NCI-H2029 treated with DMSO at 0.1 percent for 48 hours (cell line): ENCODE results near the gene ABHD16A.

Experiments
- DNase-seq: peaks from one replicate; lab custom pipeline; 2025; lab: John Stamatoyannopoulos, UW

The ABHD16A gene

GRCh38 chr6:31730631-31731086, 27.5 kb upstream of the ABHD16A start:
- DNase-seq = no peak

GRCh38 chr6:31729979-31730630, 27.0 kb upstream of the ABHD16A start:
- no peak for DNase-seq

DNA sequence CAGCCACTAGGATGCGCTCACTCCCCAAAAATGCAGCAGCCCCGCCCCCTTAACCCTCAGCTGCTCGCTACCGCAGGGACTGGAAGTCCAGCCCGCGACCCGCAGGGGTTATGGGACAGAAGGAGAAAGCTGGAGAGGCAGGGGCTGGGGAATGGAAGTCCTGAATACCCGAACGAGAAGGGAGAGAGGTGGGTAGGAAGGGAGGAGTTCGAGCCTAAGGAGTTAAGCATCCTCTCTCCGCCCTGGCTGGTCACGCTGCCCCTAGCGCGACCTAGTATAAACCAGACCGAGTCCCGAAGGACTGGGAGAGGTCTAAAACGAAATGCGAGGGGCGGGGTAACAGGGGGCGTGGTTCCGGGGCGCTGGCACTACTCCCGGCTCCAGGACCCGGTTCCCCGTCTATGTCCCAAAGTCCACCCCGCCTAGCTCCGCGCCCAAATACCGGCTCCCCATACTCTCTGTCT, 26.4 kb upstream of the ABHD16A start:
- DNase-seq = peak; percentile 63

DNA sequence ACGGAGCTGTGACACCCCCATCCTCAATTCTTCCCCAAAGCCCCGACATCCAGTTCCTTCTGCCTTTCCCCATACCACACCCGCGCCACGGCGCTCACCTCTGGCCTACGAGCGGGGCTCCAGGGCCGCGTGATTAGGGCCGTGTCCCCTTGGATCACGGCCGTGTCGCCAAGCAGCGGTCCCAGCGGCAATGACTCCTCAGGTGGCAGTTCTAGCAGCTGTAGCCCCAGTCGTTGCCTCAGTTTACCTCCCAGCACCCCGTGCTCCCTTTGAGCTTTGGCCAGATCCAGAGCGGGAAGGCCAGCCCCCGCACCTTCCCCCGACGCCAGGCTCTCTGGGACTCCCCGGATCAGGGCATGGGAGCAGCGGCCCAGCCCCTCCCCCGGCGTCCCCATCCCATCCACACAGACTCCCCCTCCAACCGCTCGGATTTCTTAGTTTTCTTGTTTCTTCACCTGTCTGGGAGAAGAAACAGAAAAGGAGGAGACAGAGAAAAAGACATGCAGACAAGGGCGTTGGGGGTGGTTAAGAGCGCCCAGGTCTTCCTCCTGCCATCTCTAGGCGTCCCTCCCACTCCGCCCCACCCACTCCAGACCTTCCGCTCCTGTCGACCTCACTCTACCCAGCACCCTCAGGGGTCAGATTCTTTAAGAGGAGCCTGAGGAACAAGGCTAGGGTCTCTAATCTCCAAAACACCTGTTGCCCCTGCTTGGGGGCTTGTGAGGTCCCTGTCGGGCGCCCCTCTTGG, 25.8 kb upstream of the ABHD16A start, which contains the start of gene DDAH2:
TSS of gene DDAH2 (minus strand) at position 533 of the 748 bp plus-strand sequence. CDS start at position 395, 138 bp downstream.
- no peak for DNase-seq

DNA sequence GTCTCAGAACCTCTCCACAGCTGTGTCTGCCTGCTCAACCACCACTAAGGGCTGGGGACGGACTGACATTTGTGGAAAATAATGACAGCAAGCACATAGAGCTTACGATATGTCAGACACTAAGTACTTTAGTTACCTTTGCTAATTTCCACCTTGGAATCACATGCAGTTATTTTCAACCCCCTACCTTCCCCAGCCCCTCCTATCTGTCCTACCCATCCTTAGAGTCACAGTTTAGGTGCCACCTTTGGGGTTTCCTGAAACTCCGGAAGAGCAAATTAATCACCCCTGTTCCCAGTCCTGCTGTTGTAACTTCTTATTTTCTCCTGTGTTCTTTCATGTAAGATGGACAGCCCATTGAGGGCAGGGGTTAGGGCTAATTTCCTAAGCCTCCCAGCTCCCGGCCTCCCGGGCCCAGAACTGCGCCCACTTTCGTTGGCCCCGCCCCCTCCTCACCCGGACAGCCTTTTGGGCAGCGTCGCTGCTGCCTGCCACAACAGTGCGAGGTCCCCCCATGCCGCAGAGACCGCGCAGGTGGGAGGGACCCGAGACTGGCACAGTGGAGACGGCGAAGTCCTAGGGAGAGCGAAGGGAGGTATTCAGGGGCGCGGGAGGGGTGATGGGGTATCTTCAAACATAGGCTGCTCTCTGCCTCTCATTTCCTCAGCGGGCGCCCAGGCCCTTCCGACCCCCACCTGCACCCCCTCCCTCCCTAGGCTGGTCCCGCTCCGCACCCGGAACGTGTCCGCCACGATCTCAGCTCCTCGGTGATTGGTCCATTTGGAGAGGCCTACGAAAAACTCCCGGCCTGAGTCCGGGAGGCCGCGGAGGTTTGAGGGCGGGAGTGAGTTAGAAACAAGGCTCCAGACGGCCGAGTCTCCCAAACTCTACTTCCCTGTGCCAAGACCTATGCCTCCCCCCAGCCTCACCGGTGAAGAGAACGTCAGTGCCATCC, 24.9 kb upstream of the ABHD16A start:
- no peak for DNase-seq

GRCh38 chr6:31727034-31727716, 24.1 kb upstream of the ABHD16A start:
- no peak for DNase-seq

DNA sequence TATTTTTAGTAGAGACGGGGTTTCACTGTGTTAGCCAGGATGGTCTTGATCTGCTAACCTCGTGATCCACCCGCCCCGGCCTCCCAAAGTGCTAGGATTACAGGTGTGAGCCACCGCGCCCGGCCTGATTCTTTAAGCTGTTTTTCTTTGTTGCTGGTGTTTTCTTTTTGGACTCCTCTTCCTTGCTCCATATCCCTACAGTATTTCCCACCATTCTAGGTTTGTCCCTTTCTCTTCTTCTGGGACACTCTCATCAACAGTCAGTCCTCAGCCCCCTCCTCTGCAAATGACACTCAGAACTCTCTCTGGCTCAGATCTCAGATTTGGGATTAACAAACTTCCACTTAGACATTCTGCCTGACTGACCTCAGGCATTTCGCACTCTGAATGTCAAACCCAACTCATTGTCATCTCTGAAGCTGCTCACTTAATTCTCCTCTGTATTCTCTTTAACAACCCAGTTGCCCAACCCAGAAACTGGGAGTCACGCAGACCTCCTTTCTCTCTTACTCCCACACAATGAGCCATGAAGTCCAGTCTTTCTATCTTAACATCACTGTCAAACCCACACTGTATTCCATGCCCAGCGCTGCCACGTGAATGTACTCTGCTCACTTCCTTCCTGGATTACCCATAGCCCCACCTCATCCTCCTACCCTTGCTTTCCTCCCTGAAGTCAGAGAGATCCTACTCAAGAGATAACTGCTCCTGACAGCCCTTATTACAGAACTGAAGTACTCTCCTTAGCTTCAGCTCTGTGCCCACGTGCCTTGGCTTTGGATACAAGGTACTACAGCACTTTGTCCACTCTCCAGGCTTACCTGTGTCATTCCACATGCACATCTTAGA, 22.6 kb upstream of the ABHD16A start:
- DNase-seq = no peak

GRCh38 chr6:31723980-31724691, 21.0 kb upstream of the ABHD16A start:
- DNase-seq = no peak

GRCh38 chr6:31723245-31723979, 20.3 kb upstream of the ABHD16A start, which contains the start of gene MPIG6B:
Gene MPIG6B, plus strand, starts transcription at chr6:31723373. Its CDS starts 11 bp downstream, at chr6:31723384.
- no peak for DNase-seq

- no peak for DNase-seq
These were observed 19.0 kb upstream of the ABHD16A start for GRCh38 chr6:31722173-31722572.

DNA sequence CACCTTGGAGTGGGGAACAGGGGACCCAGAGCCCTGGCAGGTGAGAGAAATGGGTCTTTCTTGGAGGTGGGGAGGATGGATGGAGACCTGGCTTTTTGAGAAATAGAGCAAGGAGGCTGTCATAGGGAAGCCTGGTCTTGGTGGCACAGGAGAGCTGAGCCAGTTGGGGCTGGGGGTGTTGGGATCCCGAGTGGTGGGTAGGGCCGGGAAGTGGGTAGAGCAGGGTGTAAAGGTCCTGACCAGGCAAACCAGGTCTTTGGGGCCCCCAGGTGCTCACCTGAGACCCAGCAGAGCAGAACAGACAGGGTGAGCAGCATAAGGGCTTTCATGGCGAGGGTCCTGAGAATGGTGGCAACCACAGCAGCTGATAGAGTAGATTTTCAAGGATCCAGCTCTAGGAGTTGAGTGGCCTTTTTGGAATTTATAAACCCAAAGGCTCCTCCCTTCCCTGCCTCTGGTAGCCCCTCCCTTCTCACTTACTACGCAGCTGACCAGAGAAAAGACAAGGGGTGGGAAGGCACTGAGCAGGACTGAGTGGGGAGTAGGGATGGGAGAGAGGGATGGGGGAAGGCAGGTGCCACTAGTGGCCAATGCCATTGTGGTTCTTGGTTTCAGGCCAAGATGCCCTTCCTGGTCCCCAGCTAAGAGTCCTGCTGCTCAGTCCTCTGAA, 18.4 kb upstream of the ABHD16A start, which contains the start of gene LY6G6C:
TSS of gene LY6G6C (minus strand) at position 396 of the 670 bp plus-strand sequence. CDS start at position 329, 67 bp downstream.
- DNase-seq = no peak

GRCh38 chr6:31720196-31720770, 17.2 kb upstream of the ABHD16A start:
- DNase-seq = no peak

- no peak for DNase-seq
These were observed 15.9 kb upstream of the ABHD16A start for GRCh38 chr6:31719001-31719400.

DNA sequence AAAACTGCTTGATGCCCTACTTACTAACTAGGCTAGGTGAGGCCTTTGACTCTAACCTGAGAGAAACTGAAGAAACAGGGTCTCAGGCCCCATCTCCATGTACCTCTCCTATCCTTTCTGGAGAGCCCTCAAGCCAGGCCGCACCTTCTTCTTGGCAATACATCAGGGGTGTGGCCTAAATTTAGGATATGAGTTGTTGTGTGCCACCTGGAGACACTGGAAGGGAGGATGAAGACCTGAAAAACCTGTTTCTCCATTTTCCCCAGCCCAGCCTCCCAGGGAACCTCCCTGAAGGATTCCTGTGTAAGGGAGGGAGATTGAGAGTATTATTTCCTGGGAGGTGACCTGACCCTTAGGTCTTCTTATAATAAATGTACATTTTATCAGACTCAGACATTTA, 15.1 kb upstream of the ABHD16A start:
- DNase-seq = peak; percentile 47

GRCh38 chr6:31717499-31718222, 14.5 kb upstream of the ABHD16A start:
- DNase-seq = no peak

GRCh38 chr6:31715022-31715958, 12.2 kb upstream of the ABHD16A start, which contains the start of gene LY6G6D:
Gene LY6G6D, plus strand, starts transcription at chr6:31715348. Its CDS starts 8 bp downstream, at chr6:31715356.
- no peak for DNase-seq
